ENCODE measurements around the gene ARMC5.

DNA sequence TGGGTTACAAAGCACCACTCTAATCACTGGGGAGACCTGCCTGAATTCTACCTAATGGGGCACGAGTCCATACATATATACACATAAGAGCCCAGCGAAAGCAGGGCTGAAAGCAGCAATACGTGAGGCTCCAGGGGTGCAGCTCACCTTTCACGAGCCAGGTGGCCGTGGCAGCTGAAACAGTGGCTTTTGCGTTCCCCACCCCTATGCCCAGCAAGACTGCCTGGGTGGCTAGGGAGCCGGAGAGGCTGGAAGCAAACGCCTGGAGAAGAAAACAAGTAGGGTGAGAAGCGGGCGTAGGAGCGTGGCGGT lies 48.3 kb downstream of the ARMC5 start:
- no peak for TF ChIP-seq CTCF (IDR thresholded peaks at IDR 0.05)
- no peak for TF ChIP-seq POLR2A (IDR thresholded peaks at IDR 0.05)
- TF ChIP-seq EP300 (IDR thresholded peaks at IDR 0.05), result no peak
- no peak for TF ChIP-seq POLR2AphosphoS5 (IDR thresholded peaks at IDR 0.05)
